ENCODE measurements around the gene AATF.

Gene AATF

DNA sequence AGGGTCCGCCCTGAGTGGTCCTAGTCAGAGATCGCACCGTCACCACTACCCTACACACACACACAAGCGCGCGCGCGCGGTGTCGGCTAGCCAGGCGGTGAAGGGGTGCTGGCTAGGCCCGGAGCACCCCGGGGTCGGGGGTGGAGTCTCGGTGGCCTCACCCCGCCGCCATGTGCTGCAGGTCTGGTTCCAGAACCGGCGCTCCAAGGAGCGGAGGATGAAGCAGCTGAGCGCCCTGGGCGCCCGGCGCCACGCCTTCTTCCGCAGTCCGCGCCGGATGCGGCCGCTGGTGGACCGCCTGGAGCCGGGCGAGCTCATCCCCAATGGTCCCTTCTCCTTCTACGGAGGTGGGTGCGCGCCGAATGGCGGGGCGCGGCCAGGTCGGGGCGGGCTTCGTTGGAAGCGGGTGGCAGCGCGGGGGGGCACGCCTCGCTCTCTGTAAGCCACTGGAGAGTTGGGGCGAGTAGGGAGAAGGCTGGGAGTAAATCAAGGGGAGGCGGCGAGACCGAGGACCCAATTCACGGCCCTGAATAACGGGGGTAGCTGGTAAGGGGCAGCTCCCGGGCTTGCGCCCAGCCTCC, 6.6 kb upstream of the AATF start:
- H3K36me3 ChIP-seq (ENCODE audit: control insufficient read depth in 4 of 4, insufficient read depth in 4 of 4, low read length in 3 of 4): no peaks in the 10 kb centered on the region
- POLR2A ChIA-PET: interaction anchor here (0.5 kb wide), 1 partner anchor 198 kb away, joined by 3 read pairs; no protein-coding TSS in a partner anchor
- peak overlapping the region in 2 of 7 experiments; percentile 1 to 43 for H3K4me3 ChIP-seq (ENCODE audit: control insufficient read depth in 1 of 7, extremely low read depth in 1 of 7, insufficient read depth in 4 of 7, low read depth in 2 of 7, low read length in 6 of 7)
- CTCF ChIA-PET: no interaction called here
- no peak overlapping the region for H3K27ac ChIP-seq (ENCODE audit: insufficient read depth in 1 of 2, low read depth in 1 of 2, low read length in 2 of 2, poor library complexity in 1 of 2, severe bottlenecking in 2 of 2)
- peaks cover 0 to 34% (median 31%) of the 10 kb centered on the region in 4 experiments for H3K4me1 ChIP-seq (ENCODE audit: control extremely low read depth in 1 of 4, control insufficient read depth in 4 of 4, insufficient read depth in 4 of 4, low read length in 3 of 4)
- DNase-seq: no peak
- WGBS (ENCODE audit: insufficient coverage): 3% methylated on average over 51 of the region's 57 CpGs
- H3K27me3 ChIP-seq (replicated peaks in 2 of 5; ENCODE audit: control insufficient read depth in 4 of 5, insufficient read depth in 5 of 5, low read length in 4 of 5): peaks cover 16 to 100% (median 75%) of the 10 kb centered on the region in 5 experiments
- H3K9me3 ChIP-seq (ENCODE audit: control extremely low read depth in 1 of 5, control insufficient read depth in 4 of 5, insufficient read depth in 2 of 5, low read depth in 1 of 5, low read length in 4 of 5): peaks cover 0 to 4% (median 0%) of the 10 kb centered on the region in 5 experiments

DNA sequence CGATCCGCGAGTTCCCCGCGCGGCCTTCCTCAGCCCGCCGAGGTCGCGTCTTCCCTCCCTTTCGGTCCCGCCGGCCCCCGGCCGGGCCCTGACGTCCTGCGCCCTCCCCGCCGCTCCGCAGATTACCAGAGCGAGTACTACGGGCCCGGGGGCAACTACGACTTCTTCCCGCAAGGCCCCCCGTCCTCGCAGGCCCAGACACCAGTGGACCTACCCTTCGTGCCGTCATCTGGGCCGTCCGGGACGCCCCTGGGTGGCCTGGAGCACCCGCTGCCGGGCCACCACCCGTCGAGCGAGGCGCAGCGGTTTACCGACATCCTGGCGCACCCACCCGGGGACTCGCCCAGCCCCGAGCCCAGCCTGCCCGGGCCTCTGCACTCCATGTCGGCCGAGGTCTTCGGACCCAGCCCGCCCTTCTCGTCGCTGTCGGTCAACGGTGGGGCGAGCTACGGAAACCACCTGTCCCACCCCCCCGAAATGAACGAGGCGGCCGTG, 6.1 kb upstream of the AATF start:
- Histone ChIP-seq H3K27ac (ENCODE audit: insufficient read depth in 1 of 2, low read depth in 1 of 2, low read length in 2 of 2, poor library complexity in 1 of 2, severe bottlenecking in 2 of 2) (no peak overlapping the region), H3K4me1 (ENCODE audit: control extremely low read depth in 1 of 4, control insufficient read depth in 4 of 4, insufficient read depth in 4 of 4, low read length in 3 of 4) (peaks cover 0 to 29% (median 25%) of the 10 kb centered on the region in 4 experiments), H3K4me3 (ENCODE audit: control insufficient read depth in 1 of 7, extremely low read depth in 1 of 7, insufficient read depth in 4 of 7, low read depth in 2 of 7, low read length in 6 of 7) (peak overlapping the region in 1 of 7 experiments; percentile 4), H3K9me3 (ENCODE audit: control extremely low read depth in 1 of 5, control insufficient read depth in 4 of 5, insufficient read depth in 2 of 5, low read depth in 1 of 5, low read length in 4 of 5) (peaks cover 0 to 4% (median 0%) of the 10 kb centered on the region in 5 experiments), H3K27me3 (replicated peaks in 2 of 5; ENCODE audit: control insufficient read depth in 4 of 5, insufficient read depth in 5 of 5, low read length in 4 of 5) (peaks cover 20 to 100% (median 77%) of the 10 kb centered on the region in 5 experiments), H3K36me3 (ENCODE audit: control insufficient read depth in 4 of 4, insufficient read depth in 4 of 4, low read length in 3 of 4) (no peaks in the 10 kb centered on the region)
- POLR2A ChIA-PET: interaction anchor here (0.5 kb wide), 1 partner anchor 198 kb away, joined by 3 read pairs; no protein-coding TSS in a partner anchor
- peak in 1 of 3 donors; percentile 43 for DNase-seq
- under 1% methylated on average over 50 of the region's 59 CpGs for WGBS (ENCODE audit: insufficient coverage)
- CTCF ChIA-PET: no interaction called here

DNA sequence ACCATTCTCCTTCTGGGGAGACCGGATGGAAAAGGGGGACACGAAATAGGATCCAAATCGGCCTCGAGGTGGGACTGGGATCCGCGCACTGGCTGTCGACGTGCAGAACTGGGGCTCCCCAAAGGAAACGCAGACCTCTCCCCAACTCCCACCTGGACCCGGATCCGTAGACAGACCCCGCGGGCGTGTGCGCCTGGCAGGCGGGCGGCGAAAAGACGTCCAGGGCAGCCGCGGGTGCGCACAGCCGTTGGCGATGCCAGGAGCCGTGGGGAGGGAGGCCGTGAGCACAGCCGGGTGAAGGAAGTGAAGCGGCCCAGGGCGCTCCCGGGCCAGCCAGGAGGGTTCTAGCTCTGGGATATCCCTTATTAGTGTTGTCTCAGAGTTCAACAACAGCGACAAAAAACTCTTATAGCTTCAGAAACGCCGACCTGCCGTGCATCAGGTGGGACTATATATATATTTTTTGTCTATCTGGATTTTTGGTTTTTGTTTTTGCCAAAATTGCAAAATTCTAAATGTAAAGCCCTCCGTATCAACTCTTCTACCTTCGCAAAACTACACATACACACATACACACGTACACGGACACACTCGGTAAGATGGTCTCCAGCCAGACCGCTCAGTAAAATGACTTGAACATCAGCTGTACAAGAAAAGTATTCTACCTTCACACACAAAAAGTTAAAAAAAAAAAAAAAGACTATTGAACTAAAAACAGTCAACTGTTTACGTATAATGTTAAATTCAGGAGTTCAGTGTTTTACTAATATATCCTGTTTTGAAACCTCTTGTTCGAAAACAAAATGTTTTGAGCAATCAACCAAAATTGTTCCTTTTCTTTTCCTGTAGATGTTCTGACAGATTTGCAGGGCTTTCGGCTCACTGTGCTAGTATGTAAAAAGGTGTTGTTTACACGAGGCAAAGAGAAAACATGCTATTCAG, 5.2 kb upstream of the AATF start:
- Histone ChIP-seq H3K4me1 (ENCODE audit: control extremely low read depth in 1 of 4, control insufficient read depth in 4 of 4, insufficient read depth in 4 of 4, low read length in 3 of 4) (peaks cover 0 to 29% (median 26%) of the 10 kb centered on the region in 4 experiments), H3K27me3 (replicated peaks in 2 of 5; ENCODE audit: control insufficient read depth in 4 of 5, insufficient read depth in 5 of 5, low read length in 4 of 5) (peaks cover 23 to 99% (median 73%) of the 10 kb centered on the region in 5 experiments), H3K27ac (ENCODE audit: insufficient read depth in 1 of 2, low read depth in 1 of 2, low read length in 2 of 2, poor library complexity in 1 of 2, severe bottlenecking in 2 of 2) (no peak overlapping the region), H3K36me3 (ENCODE audit: control insufficient read depth in 4 of 4, insufficient read depth in 4 of 4, low read length in 3 of 4) (no peaks in the 10 kb centered on the region), H3K9me3 (ENCODE audit: control extremely low read depth in 1 of 5, control insufficient read depth in 4 of 5, insufficient read depth in 2 of 5, low read depth in 1 of 5, low read length in 4 of 5) (peaks cover 0 to 4% (median 0%) of the 10 kb centered on the region in 5 experiments), H3K4me3 (ENCODE audit: control insufficient read depth in 1 of 7, extremely low read depth in 1 of 7, insufficient read depth in 4 of 7, low read depth in 2 of 7, low read length in 6 of 7) (peak overlapping the region in 1 of 7 experiments; percentile 6)
- no peak for DNase-seq
- POLR2A ChIA-PET: no interaction called here
- WGBS (ENCODE audit: insufficient coverage): 9% methylated on average over 33 of the region's 44 CpGs
- CTCF ChIA-PET: no interaction called here

DNA sequence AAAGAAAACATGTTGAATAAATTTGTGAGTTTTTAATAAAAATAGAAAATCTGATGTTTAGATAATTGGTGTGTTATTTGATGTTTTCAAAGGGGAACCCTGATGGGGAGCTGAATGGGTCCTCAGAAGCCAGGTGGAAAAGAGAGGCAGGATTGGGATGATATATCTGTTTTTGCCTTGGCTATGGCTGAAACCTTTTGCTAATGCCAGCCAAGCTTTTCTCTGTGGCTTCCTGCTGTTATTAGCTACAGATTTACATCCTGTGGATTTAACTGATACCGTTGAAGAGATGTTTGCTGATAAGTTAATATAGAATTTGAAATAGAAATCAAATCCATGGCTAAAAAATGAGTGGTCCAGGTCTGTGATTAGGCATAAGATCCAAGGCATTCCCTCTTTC, 4.2 kb upstream of the AATF start:
- peaks cover 23 to 88% (median 64%) of the 10 kb centered on the region in 5 experiments for H3K27me3 ChIP-seq (replicated peaks in 2 of 5; ENCODE audit: control insufficient read depth in 4 of 5, insufficient read depth in 5 of 5, low read length in 4 of 5)
- 0% methylated on average over 1 of the region's 1 CpG for WGBS (ENCODE audit: insufficient coverage)
- H3K4me1 ChIP-seq (ENCODE audit: control extremely low read depth in 1 of 4, control insufficient read depth in 4 of 4, insufficient read depth in 4 of 4, low read length in 3 of 4): peaks cover 3 to 32% (median 30%) of the 10 kb centered on the region in 4 experiments
- POLR2A ChIA-PET: no interaction called here
- no peaks in the 10 kb centered on the region for H3K36me3 ChIP-seq (ENCODE audit: control insufficient read depth in 4 of 4, insufficient read depth in 4 of 4, low read length in 3 of 4)
- CTCF ChIA-PET: no interaction called here
- no peak overlapping the region for H3K4me3 ChIP-seq (ENCODE audit: control insufficient read depth in 1 of 7, extremely low read depth in 1 of 7, insufficient read depth in 4 of 7, low read depth in 2 of 7, low read length in 6 of 7)
- H3K9me3 ChIP-seq (ENCODE audit: control extremely low read depth in 1 of 5, control insufficient read depth in 4 of 5, insufficient read depth in 2 of 5, low read depth in 1 of 5, low read length in 4 of 5): no peaks in the 10 kb centered on the region
- H3K27ac ChIP-seq (ENCODE audit: insufficient read depth in 1 of 2, low read depth in 1 of 2, low read length in 2 of 2, poor library complexity in 1 of 2, severe bottlenecking in 2 of 2): no peak overlapping the region
- no peak for DNase-seq

DNA sequence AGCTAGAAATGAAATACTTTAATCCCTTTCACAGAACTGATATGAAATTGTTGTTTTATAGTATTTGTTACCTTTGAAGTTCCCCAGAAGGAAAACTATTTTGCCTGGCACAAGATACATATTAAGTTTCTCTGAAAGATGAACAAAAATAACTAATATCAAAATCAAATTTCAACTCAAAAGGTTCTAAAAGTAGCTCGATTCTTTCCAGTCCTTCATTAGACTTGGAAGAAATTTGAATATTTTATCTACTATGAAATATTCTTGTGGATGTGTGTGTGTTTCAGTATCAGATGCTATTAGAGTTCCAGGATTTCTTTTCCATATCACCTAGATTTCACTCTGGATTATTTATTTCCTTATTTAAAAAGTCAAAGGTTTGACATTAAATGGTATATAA, 3.6 kb upstream of the AATF start:
- DNase-seq: no peak
- H3K27me3 ChIP-seq (replicated peaks in 2 of 5; ENCODE audit: control insufficient read depth in 4 of 5, insufficient read depth in 5 of 5, low read length in 4 of 5): peaks cover 23 to 83% (median 60%) of the 10 kb centered on the region in 5 experiments
- no peak overlapping the region for H3K27ac ChIP-seq (ENCODE audit: insufficient read depth in 1 of 2, low read depth in 1 of 2, low read length in 2 of 2, poor library complexity in 1 of 2, severe bottlenecking in 2 of 2)
- POLR2A ChIA-PET: no interaction called here
- H3K4me1 ChIP-seq (ENCODE audit: control extremely low read depth in 1 of 4, control insufficient read depth in 4 of 4, insufficient read depth in 4 of 4, low read length in 3 of 4): peaks cover 5 to 38% (median 36%) of the 10 kb centered on the region in 4 experiments
- no CpG with 5 or more reads among the region's 1 CpG for WGBS (ENCODE audit: insufficient coverage)
- H3K4me3 ChIP-seq (ENCODE audit: control insufficient read depth in 1 of 7, extremely low read depth in 1 of 7, insufficient read depth in 4 of 7, low read depth in 2 of 7, low read length in 6 of 7): no peak overlapping the region
- no peaks in the 10 kb centered on the region for H3K36me3 ChIP-seq (ENCODE audit: control insufficient read depth in 4 of 4, insufficient read depth in 4 of 4, low read length in 3 of 4)
- CTCF ChIA-PET: no interaction called here
- H3K9me3 ChIP-seq (ENCODE audit: control extremely low read depth in 1 of 5, control insufficient read depth in 4 of 5, insufficient read depth in 2 of 5, low read depth in 1 of 5, low read length in 4 of 5): no peaks in the 10 kb centered on the region

DNA sequence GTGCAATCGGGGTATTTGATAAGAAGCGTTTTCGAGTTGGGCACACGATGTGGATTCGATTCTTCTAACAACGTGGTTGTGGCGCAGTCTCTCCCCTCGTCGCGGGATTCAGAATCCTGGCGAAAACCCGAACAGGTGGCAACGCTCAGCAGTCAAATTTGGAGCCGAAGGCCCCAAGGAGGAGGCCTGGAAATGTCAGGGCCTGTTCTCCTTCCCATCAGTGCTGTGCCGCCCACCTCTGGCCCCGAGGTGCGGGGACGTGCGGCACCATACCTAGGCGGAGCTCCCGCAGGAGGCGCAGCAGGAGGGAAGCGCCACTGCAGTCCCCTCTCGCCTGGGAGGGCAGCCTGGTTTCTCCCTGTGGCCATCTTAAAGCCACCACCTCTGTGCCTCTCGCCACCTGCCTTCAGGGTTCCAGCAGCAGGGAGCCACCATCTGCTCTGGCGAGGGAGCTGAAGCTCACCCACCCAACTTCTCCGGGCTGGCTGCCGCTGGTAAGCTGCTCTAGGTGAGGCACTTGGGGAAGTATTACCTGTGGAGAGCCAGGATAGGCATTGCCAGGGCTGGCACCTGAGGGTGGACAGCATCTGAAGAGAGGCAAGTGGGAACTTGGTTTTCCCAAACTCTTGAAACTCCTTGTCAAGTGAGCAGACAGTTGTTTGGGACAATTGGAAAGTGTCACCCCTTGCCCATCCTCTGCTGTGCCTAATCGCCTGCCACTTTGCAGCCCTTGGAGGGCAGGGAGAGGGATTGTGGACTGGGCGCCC, 2.6 kb upstream of the AATF start:
- H3K27me3 ChIP-seq (replicated peaks in 2 of 5; ENCODE audit: control insufficient read depth in 4 of 5, insufficient read depth in 5 of 5, low read length in 4 of 5): peaks cover 23 to 73% (median 51%) of the 10 kb centered on the region in 5 experiments
- peaks cover under 1 to 5% (median 3%) of the 10 kb centered on the region in 4 experiments for H3K36me3 ChIP-seq (ENCODE audit: control insufficient read depth in 4 of 4, insufficient read depth in 4 of 4, low read length in 3 of 4)
- DNase-seq: no peak
- H3K27ac ChIP-seq (ENCODE audit: insufficient read depth in 1 of 2, low read depth in 1 of 2, low read length in 2 of 2, poor library complexity in 1 of 2, severe bottlenecking in 2 of 2): no peak overlapping the region
- peaks cover 5 to 45% (median 39%) of the 10 kb centered on the region in 4 experiments for H3K4me1 ChIP-seq (ENCODE audit: control extremely low read depth in 1 of 4, control insufficient read depth in 4 of 4, insufficient read depth in 4 of 4, low read length in 3 of 4)
- ChIA-PET POLR2A (no interaction called here), CTCF (no interaction called here)
- H3K4me3 ChIP-seq (ENCODE audit: control insufficient read depth in 1 of 7, extremely low read depth in 1 of 7, insufficient read depth in 4 of 7, low read depth in 2 of 7, low read length in 6 of 7): no peak overlapping the region
- H3K9me3 ChIP-seq (ENCODE audit: control extremely low read depth in 1 of 5, control insufficient read depth in 4 of 5, insufficient read depth in 2 of 5, low read depth in 1 of 5, low read length in 4 of 5): no peaks in the 10 kb centered on the region
- 14% methylated on average over 23 of the region's 30 CpGs for WGBS (ENCODE audit: insufficient coverage)

Data from common myeloid progenitor, CD34-positive (primary cell).